GM12801 (cell line): ENCODE measurements around the gene VTI1A.

Experiments used
- TF ChIP-seq, protein P1 (sequence below): IDR thresholded peaks from one replicate; pipeline ENCODE4 v1.5.1; 2011; ENCODE audit warnings: control low read depth; ENCODE audit not compliant: insufficient read length; ENCODE audit errors: extremely low read depth

The VTI1A gene

DNA sequence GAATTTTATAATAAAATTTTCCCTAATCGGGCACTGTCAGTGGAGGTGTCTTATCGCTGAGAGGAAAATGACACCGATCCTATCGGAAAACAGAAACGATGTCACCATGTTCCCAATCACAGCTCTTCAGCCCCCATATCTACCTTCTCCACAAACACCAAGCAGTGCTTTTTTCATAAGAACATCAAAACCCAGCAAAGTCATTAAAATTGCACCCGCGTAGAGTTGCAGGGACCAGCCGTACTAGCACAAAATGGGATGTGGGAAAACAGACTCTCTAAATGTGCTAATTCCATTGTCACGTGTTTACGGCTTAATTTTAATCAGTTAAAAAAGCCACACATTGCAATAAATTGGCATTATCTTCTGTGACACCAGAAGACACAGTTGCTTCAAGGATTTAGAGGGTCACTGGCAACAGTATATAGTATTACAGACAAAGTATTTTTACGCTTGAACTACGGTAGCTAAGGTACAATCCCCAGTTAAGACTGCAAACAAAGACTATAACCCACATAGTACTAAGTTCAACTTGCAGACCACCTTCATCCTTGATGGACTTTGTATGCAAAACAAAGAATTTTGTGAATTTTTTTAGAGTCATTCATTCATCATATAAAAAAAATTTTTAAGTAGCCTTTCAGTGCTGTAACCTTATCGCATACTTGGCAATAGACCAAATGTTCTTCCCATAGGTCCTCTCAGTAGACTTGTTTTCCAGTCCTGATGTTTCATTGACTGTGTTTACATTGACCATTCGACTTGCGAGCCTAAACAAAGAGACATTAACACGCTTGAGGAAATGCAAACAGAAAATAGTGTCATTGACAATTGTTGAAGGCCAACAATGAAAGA is 116.0 kb downstream of the VTI1A start:
- TF ChIP-seq, protein P1, sequence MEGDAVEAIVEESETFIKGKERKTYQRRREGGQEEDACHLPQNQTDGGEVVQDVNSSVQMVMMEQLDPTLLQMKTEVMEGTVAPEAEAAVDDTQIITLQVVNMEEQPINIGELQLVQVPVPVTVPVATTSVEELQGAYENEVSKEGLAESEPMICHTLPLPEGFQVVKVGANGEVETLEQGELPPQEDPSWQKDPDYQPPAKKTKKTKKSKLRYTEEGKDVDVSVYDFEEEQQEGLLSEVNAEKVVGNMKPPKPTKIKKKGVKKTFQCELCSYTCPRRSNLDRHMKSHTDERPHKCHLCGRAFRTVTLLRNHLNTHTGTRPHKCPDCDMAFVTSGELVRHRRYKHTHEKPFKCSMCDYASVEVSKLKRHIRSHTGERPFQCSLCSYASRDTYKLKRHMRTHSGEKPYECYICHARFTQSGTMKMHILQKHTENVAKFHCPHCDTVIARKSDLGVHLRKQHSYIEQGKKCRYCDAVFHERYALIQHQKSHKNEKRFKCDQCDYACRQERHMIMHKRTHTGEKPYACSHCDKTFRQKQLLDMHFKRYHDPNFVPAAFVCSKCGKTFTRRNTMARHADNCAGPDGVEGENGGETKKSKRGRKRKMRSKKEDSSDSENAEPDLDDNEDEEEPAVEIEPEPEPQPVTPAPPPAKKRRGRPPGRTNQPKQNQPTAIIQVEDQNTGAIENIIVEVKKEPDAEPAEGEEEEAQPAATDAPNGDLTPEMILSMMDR: no peak

DNA sequence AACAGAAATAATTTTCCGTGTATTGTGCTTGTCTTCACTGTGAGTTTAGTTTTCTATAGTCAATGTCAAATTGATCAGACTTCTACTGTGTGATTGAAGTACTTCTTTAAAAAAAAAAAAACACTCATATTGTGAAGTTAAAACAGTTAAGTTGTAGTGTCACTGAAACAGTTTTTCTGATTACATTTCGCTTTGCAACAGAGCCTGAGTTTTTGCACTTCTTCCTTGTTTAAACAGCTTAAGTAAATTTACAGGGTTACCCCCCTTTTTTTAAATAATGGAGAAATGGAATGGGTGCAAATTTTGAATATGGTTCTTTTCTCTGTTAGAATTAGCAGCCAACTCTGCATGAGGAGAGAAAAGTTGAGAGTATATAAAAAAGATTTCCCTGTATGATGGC is 117.3 kb downstream of the VTI1A start:
- TF ChIP-seq, protein P1: no peak

DNA sequence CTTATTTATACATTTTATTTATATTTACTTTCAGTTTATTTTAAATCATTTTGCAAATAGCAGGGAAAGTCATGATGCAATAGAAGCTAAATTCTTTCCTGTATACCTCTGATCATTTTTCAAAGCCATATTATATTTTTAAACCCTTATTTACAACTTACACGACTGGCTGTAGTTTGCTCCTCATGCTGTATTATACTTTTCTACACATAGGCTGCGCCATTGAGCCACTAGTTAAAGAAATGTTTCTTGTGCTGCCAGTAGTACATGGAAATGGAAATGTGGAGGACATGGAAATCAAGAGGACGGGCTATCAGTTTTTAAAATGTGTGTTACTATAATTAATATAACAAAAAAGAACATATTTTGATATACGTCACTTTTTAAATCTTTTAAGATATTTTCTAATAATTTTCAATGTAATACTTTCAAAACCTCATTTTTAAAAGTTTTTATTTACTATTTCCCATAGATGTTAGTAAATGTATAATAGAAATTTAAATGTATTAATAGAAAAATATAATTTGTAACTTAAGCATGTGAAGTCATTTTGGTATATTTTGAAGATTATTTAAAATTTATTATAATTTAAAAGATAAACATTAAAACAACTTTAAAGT is 118.5 kb downstream of the VTI1A start:
- TF ChIP-seq, protein P1: no peak

DNA sequence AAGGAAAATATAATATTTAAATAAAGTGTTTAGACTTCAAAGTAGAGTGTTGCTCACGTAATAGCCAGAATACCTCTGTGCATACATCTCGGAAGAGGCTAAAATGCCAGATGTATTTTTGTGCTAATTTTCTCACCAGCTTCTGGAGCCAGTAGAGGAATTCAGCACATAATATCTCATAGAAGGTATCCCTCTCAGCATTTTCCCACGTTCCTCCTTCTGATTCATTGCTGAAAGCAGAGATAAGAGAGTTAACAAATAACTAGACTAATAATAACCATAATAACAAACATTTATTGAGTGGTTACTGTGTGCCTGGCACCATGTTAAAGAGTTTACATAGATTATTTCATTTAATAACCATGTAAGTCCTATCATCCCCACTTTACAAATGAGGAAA is 123.6 kb downstream of the VTI1A start:
- TF ChIP-seq, protein P1: no peak

DNA sequence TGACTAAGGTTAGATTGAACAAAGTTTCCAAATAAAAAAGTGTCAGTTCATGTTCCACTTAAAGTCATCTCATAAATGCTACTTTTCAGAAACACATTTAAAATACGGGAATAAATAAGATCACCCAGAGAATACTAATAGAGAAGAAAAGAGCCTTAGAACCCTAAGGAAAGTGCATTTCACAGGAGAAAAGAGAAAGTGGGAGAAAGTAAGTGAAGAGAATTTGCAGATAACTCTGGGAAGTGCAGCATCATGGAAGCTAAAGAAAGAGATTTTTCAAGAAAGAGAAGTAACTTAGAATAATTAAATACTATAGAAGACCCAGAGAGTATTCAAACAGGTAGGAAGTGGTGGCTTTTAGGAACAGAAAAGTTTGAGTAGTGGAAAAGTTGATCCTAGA is 132.6 kb downstream of the VTI1A start:
- TF ChIP-seq, protein P1: no peak

DNA sequence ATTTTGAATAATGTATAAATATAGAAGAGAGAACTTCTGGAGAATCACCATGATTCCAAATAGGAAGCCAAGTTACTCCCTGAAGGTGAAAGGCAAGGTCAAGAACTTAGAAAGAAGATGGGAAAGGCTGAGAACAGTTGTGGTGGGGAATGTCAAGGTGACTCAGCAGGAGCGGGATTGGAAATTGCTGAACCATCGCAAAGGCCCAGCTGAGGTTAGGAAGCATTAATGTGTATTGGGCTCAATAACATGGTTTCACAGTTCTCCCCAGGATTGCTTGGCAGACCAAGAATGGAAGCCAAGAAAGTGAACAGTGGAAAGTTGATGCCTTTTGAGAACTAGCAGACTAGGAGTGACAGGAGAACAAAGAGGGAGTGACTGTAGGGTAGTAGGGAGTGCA is 133.3 kb downstream of the VTI1A start:
- TF ChIP-seq, protein P1: no peak

DNA sequence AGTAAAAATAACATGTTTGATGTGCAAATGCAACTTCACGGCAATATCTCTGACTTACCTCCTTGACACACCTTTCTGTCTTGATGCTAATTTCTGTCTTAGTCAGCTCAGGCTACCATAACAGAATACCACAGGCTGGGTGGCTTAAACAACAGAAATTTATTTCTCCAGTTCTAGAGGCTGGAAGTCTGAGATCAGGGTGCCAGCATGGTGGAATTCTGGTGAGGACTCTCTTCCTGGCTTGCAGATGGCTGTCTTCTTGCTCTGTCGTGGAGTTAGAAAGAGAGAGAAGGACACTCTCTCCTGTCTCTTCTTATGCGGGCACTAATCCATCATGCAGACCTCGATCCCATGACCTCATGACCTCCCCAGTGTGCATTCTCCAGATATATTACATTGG is 134.9 kb downstream of the VTI1A start:
- TF ChIP-seq, protein P1: no peak
